AG10803 (cell line): Measurements from ENCODE around the gene MAP7D1.

Source experiments
- DNase-seq: peaks from one replicate; pipeline ENCODE4 v3.0.0; 2010; ENCODE audit warnings: low read depth
- H3K4me3 ChIP-seq: 2 replicates; pipeline ENCODE4 v1.5.1; 2011; ENCODE audit warnings: mild to moderate bottlenecking, low read length, control low read depth
- CTCF ChIP-seq: conservative IDR thresholded peaks from 2 replicates; pipeline ENCODE4 v1.5.1; 2011; ENCODE audit warnings: mild to moderate bottlenecking, low read length, control low read depth, inconsistent platforms

MAP7D1 gene

GRCh38 chr1:36126797-36127500 is 29.0 kb upstream of the MAP7D1 start:
- no peak overlapping the region for H3K4me3 ChIP-seq
- DNase-seq, result no peak
- TF ChIP-seq CTCF, result no peak

- no peak overlapping the region for H3K4me3 ChIP-seq
- TF ChIP-seq CTCF, result no peak
- peak; percentile 87 for DNase-seq
Observed at GRCh38 chr1:36128126-36128904, 27.6 kb upstream of the MAP7D1 start.

DNA sequence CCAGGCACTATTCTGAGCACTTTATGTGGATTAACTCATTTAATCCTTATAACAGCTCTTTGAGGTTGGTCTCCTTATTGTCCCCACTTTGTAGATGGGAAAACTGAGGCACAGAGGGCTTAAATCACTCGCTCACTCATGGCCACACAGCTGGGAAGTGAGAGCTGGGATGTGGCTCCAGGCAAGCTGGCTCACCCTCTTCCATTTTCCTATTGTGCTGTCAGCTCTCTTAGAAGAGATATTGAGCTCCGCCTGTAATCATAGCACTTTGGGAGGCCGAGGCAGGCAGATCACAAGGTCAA is 27.1 kb upstream of the MAP7D1 start:
- no peak for TF ChIP-seq CTCF
- DNase-seq, result no peak
- H3K4me3 ChIP-seq, result no peak overlapping the region

- no peak overlapping the region for H3K4me3 ChIP-seq
- no peak for TF ChIP-seq CTCF
- no peak for DNase-seq
Observed at GRCh38 chr1:36132029-36132428, 23.9 kb upstream of the MAP7D1 start.

GRCh38 chr1:36133484-36133883 is 22.5 kb upstream of the MAP7D1 start:
- peak; percentile 98 for DNase-seq
- H3K4me3 ChIP-seq, result no peak overlapping the region
- no peak for TF ChIP-seq CTCF

DNA sequence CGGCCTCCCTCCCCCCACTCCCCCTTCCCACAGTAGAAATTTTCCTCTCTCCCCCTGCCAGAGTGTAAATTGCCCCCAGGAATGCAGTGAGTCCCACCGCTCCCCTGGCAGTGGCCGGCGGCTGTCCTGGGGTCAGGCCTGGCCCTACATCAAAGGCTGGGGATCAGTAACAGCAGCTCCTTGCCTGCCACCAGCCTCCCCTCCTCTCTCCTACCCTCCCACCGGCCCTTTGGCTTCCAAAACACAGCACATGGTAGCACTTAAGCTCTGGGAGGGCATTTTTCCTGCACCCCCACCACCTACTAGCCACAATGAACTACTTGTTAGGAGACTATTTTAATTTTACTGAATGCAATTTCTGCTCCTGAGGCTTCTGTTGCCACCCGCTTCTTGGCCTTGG is 21.9 kb upstream of the MAP7D1 start:
- no peak for DNase-seq
- no peak for TF ChIP-seq CTCF
- no peak overlapping the region for H3K4me3 ChIP-seq

GRCh38 chr1:36134505-36135329 is 21.2 kb upstream of the MAP7D1 start:
- H3K4me3 ChIP-seq, result no peak overlapping the region
- peak; percentile 67 for DNase-seq
- TF ChIP-seq CTCF, result peak; percentile 79
